Nephron progenitor cell (in vitro differentiated cells): ENCODE data around the gene IL1RAPL2.
A peak's percentile ranks its signal among the peaks of the same experiment; 100 is the strongest.

Experiments used
- DNase-seq: peaks from one replicate; pipeline ENCODE4 v3.0.0; 2021
- H3K27ac Mint-ChIP-seq: 2 replicates; pipeline ENCODE4 v1.8.0; 2021; ENCODE audit warnings: mild to moderate bottlenecking, moderate library complexity, mixed read lengths
- H3K27me3 Mint-ChIP-seq: 2 replicates; pipeline ENCODE4 v1.8.0; 2021; ENCODE audit warnings: mild to moderate bottlenecking, low read depth, mixed read lengths; ENCODE audit not compliant: poor library complexity
- H3K36me3 Mint-ChIP-seq: 2 replicates; pipeline ENCODE4 v1.8.0; 2021; ENCODE audit warnings: low read depth, mixed read lengths
- H3K4me1 Mint-ChIP-seq: 2 replicates; pipeline ENCODE4 v1.8.0; 2021; ENCODE audit warnings: mixed read lengths
- H3K4me3 Mint-ChIP-seq: 2 replicates; pipeline ENCODE4 v1.8.0; 2021; ENCODE audit warnings: mild to moderate bottlenecking, moderate library complexity, mixed read lengths
- H3K9me3 Mint-ChIP-seq: 2 replicates; pipeline ENCODE4 v1.8.0; 2021; ENCODE audit warnings: mild to moderate bottlenecking, moderate library complexity, mixed read lengths
- TF ChIP-seq, protein P1 (sequence below): fragments of 200-600 bp; sonication (generic); IDR thresholded peaks from 2 replicates; pipeline ENCODE4 v1.5.0; 2021; ENCODE audit warnings: antibody characterized with exemption

Gene IL1RAPL2

DNA sequence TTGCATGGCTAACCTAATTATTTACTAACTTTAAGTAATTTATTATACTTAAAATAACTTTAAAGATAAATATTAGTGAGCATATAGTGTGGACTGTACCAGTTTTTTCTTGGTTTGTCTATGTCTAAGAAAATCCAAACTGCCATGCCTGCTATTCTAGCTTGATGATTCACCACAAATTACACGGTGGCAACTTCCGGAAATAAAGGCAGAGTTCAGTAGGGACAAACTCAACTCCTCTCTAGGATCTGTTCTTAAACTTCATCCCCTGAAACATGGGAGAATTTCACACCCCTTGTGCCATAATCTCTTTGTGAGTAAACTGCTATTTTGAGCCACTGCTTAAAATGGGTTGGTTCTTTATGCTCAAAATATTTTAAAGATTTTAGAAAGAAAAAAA lies 1042.7 kb downstream of the IL1RAPL2 start:
- TF ChIP-seq, protein P1, sequence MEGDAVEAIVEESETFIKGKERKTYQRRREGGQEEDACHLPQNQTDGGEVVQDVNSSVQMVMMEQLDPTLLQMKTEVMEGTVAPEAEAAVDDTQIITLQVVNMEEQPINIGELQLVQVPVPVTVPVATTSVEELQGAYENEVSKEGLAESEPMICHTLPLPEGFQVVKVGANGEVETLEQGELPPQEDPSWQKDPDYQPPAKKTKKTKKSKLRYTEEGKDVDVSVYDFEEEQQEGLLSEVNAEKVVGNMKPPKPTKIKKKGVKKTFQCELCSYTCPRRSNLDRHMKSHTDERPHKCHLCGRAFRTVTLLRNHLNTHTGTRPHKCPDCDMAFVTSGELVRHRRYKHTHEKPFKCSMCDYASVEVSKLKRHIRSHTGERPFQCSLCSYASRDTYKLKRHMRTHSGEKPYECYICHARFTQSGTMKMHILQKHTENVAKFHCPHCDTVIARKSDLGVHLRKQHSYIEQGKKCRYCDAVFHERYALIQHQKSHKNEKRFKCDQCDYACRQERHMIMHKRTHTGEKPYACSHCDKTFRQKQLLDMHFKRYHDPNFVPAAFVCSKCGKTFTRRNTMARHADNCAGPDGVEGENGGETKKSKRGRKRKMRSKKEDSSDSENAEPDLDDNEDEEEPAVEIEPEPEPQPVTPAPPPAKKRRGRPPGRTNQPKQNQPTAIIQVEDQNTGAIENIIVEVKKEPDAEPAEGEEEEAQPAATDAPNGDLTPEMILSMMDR: no peak
- Mint-ChIP-seq H3K4me1 (no peaks in the 10 kb centered on the region), H3K27ac (no peak overlapping the region), H3K9me3 (peaks cover 13% of the 10 kb centered on the region), H3K4me3 (no peak overlapping the region), H3K36me3 (no peaks in the 10 kb centered on the region), H3K27me3 (no peaks in the 10 kb centered on the region)
- DNase-seq: no peak

DNA sequence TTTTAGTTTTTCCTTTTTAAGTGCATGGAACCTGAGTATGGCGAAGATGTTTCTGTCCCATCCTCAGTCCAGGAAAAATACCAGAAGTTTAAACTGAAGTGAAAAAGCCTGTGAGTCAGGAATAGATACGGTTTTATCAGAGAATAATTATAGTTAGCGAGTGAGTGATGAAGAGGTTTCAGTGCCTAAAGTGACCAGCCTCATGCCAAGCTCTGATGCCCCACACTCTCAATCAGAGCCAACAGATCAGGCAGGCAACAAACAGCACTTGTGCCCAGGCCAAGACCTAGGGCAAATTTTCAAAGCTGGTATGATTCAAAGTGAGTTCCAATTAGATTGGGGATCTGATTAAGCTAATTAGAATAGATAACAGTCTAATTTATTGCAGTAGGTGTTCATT lies 1043.5 kb downstream of the IL1RAPL2 start:
- Mint-ChIP-seq H3K27me3 (no peaks in the 10 kb centered on the region), H3K27ac (no peak overlapping the region), H3K4me3 (no peak overlapping the region), H3K9me3 (peaks cover 13% of the 10 kb centered on the region), H3K4me1 (no peaks in the 10 kb centered on the region), H3K36me3 (no peaks in the 10 kb centered on the region)
- TF ChIP-seq, protein P1: no peak
- DNase-seq: no peak

DNA sequence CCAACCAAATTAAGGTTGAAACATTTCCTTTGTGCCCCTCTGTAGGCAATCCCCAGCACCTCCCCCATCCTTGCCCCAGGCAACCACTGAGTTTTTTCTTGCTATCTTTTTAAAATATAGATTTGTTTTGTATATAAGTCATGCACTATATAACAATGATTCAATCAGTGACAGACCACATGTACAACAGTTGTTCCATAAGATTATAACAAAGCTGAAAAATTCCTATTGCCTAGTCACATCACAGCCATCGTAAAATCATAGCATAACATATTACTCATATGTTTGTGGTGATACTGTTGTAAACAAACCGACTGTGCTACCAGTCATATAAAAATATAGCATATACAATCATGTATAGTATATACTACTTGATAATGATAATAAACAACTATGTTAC lies 1044.4 kb downstream of the IL1RAPL2 start:
- Mint-ChIP-seq H3K36me3 (no peaks in the 10 kb centered on the region), H3K4me3 (no peak overlapping the region), H3K4me1 (no peaks in the 10 kb centered on the region), H3K27ac (no peak overlapping the region), H3K27me3 (no peaks in the 10 kb centered on the region), H3K9me3 (peaks cover 7% of the 10 kb centered on the region)
- TF ChIP-seq, protein P1: no peak
- no peak for DNase-seq

DNA sequence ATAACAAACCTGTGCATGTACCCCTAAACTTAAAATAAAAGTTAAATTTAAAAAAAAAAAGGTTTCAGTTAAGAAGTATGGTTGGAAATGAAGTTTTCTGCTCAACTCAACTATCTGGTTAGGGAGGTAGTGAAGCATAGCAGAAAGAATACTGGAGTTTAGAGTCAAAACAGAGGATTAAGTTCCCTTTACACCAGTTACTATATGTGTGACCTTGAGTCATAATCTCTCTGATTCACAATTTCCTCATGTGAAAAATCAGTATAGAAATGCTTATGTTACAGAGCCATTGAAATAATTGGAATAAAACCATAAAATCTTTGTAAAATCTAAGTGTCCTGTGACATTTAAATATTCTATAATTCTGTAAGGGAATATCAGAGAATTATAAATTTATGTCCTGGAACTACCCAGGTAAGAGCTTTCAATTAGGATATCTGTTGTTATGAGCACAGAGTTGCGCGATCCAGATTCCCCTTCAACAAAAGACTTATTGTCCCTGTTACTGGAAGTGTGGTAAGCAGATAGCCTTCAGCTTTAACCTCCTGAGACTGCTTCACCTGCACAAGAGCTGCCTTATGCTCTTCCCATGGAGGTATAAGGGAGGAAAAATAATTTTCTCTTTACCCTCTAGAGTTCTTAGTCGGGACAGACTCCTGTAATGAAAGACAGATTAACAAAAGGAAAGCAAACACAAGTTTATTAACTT lies 1052.5 kb downstream of the IL1RAPL2 start:
- peaks cover 6% of the 10 kb centered on the region for H3K4me1 Mint-ChIP-seq
- H3K9me3 Mint-ChIP-seq: no peaks in the 10 kb centered on the region
- no peak for DNase-seq
- H3K27ac Mint-ChIP-seq: peak overlapping the region; percentile 24
- no peak overlapping the region for H3K4me3 Mint-ChIP-seq
- no peaks in the 10 kb centered on the region for H3K36me3 Mint-ChIP-seq
- TF ChIP-seq, protein P1: no peak
- no peaks in the 10 kb centered on the region for H3K27me3 Mint-ChIP-seq

DNA sequence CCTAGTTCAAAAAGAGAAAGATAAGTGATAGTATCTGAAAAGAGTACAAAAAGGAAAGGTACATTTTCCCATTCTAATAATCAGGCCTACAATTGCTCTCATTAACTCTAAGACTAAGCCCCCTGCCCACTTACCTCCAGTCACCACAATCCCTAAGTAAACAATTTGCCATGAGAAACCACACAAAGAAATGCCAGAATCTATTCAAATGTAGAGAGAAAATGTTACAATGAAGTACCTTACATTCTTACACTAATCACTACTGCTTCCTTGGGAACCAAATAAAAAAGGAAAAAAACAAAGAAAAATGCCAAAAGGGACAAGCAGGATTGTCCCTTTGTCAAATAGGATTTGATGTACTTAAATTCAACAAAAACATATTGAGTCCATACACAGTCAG lies 1068.2 kb downstream of the IL1RAPL2 start:
- Mint-ChIP-seq H3K27me3 (no peaks in the 10 kb centered on the region), H3K4me3 (no peak overlapping the region), H3K27ac (no peak overlapping the region), H3K9me3 (peaks cover 34% of the 10 kb centered on the region), H3K36me3 (no peaks in the 10 kb centered on the region), H3K4me1 (peaks cover 52% of the 10 kb centered on the region)
- DNase-seq: no peak
- TF ChIP-seq, protein P1: no peak

DNA sequence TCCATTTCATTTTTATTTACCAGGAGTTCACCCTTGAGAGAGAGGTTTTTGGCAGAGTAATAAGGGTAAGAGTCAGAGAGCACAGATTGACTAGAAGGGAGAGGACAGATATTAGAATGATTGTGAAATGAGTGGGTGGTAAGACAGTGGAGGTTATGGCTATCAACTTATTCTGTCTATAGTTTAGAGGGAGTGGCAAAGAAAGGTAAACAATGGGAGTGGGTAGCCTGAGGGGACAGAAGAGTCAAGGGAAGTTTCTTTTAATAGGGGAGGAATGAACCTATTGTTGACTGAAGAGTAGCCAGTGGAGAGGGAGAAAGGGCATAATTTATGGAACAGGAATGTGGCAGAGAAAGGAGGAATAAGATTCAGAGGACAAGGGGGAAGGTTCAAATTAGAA lies 1069.8 kb downstream of the IL1RAPL2 start:
- no peak for DNase-seq
- H3K4me3 Mint-ChIP-seq: no peak overlapping the region
- TF ChIP-seq, protein P1: no peak
- H3K9me3 Mint-ChIP-seq: peaks cover 23% of the 10 kb centered on the region
- H3K36me3 Mint-ChIP-seq: no peaks in the 10 kb centered on the region
- H3K27ac Mint-ChIP-seq: peak overlapping the region; percentile 3
- peaks cover 56% of the 10 kb centered on the region for H3K4me1 Mint-ChIP-seq
- no peaks in the 10 kb centered on the region for H3K27me3 Mint-ChIP-seq
